Left lung (tissue), 10 donors: ENCODE measurements around the gene PTPRZ1. TPM values are rescaled to one million over a fixed set of nuclear protein-coding genes. Genes with fewer than 3 reads are reported as not detected.
A peak's percentile ranks its signal among the peaks of the same experiment; 100 is the strongest.

Experiments
- ATAC-seq: fragments of 200-7000 bp; cut with Tn5 transposase; one replicate; pipeline ENCODE4 v1.9.1; 2020; ENCODE audit warnings: moderate library complexity
- DNase-seq, 4 donors: peaks; one replicate each; pipeline ENCODE4 v3.0.0-alpha.2; 2013 to 2020
- H3K27ac ChIP-seq, 2 donors: fragments of 200-600 bp; sonication (generic) in 1 of 2; one replicate each; pipeline versions ENCODE4 v1.5.0 to v1.8.0; 2020 to 2021
- H3K27me3 ChIP-seq, 2 donors: fragments of 200-600 bp; sonication (generic) in 1 of 2; one replicate each; pipeline versions ENCODE4 v1.5.0 to v1.8.0; 2020 to 2021
- H3K36me3 ChIP-seq, 2 donors: fragments of 200-600 bp; sonication (generic) in 1 of 2; one replicate each; pipeline versions ENCODE4 v1.5.0 to v1.8.0; 2020 to 2021
- H3K4me1 ChIP-seq, 2 donors: fragments of 200-600 bp; one replicate each; pipeline ENCODE4 v1.8.0; 2021
- H3K4me3 ChIP-seq, 2 donors: fragments of 200-600 bp; sonication (generic) in 1 of 2; one replicate each; pipeline versions ENCODE4 v1.5.0 to v1.8.0; 2020 to 2021; ENCODE audit warnings: mild to moderate bottlenecking in 1 of 2
- H3K9me3 ChIP-seq, 2 donors: fragments of 200-600 bp; sonication (generic) in 1 of 2; one replicate each; pipeline versions ENCODE4 v1.5.0 to v1.8.0; 2020 to 2021
- CTCF ChIP-seq, 2 donors: fragments of 200-600 bp; sonication (generic) in 1 of 2; IDR thresholded peaks; one replicate each; pipeline versions ENCODE4 v1.5.0 to v1.8.0; 2021; ENCODE audit warnings: antibody characterized with exemption in 2 of 2
- intact Hi-C, 2 donors: fragments of 100-400 bp; cut with DNase I; formaldehyde crosslinking; loops; one replicate each; pipeline versions ENCODE4 v1.11.2 to v1.14.2; 2022
- polyA plus RNA-seq, 6 donors: library from polyadenylated mRNA; unstranded; fragments of 120-200 nt; gene quantifications; one replicate each; pipeline ENCODE4 v1.2.1, GENCODE V29; 2013; ENCODE audit not compliant: insufficient read length in 6 of 6
- total RNA-seq, 2 donors: library from RNA; stranded (reverse); fragmentation: NEBNext Ultra II Directional; extraction: Animal tissue kit (Norgen Biotek cat#: 25700); gene quantifications; one replicate each; pipeline ENCODE4 v1.2.1, GENCODE V29; 2021
- donor health status: DM: no; HTN: yes; CAD: no.
- donor health status: DM: no; HTN: no; CAD: no.

PTPRZ1 gene
- total and polyA plus RNA-seq, 8 donors = 0.55 to 96.9 (median 68.8) TPM

- TF ChIP-seq CTCF (IDR thresholded peaks at IDR 0.05) = no peak
- Histone ChIP-seq H3K9me3 (no peaks in the 10 kb centered on the region), H3K36me3 (no peaks in the 10 kb centered on the region), H3K4me3 (no peak overlapping the region), H3K27me3 (no peaks in the 10 kb centered on the region), H3K27ac (no peak overlapping the region), H3K4me1 (no peaks in the 10 kb centered on the region)
- intact Hi-C loops = no loop called here
- ATAC-seq (no peak), DNase-seq (peak in 2 of 4 donors; percentile 6 to 21)
These were observed 39.0 kb upstream of the PTPRZ1 start for GRCh38 chr7:121833991-121834390.

- no peaks in the 10 kb centered on the region for H3K4me1 ChIP-seq
- no peak for DNase-seq
- H3K27me3 ChIP-seq = no peaks in the 10 kb centered on the region
- ATAC-seq = no peak
- H3K36me3 ChIP-seq = no peaks in the 10 kb centered on the region
- H3K9me3 ChIP-seq = no peaks in the 10 kb centered on the region
- H3K4me3 ChIP-seq = no peak overlapping the region
- no peak overlapping the region for H3K27ac ChIP-seq
- intact Hi-C loops = no loop called here
- TF ChIP-seq CTCF (IDR thresholded peaks at IDR 0.05) = no peak
These were observed 35.5 kb upstream of the PTPRZ1 start for GRCh38 chr7:121837462-121837861.

- H3K36me3 ChIP-seq = no peaks in the 10 kb centered on the region
- H3K4me3 ChIP-seq = no peak overlapping the region
- ATAC-seq (no peak), DNase-seq (no peak)
- H3K27me3 ChIP-seq = no peaks in the 10 kb centered on the region
- H3K27ac ChIP-seq = no peak overlapping the region
- TF ChIP-seq CTCF (IDR thresholded peaks at IDR 0.05) = no peak
- no peaks in the 10 kb centered on the region for H3K4me1 ChIP-seq
- intact Hi-C loops = no loop called here
- no peaks in the 10 kb centered on the region for H3K9me3 ChIP-seq
These were observed 25.9 kb upstream of the PTPRZ1 start for GRCh38 chr7:121847041-121847440.

GRCh38 chr7:121853307-121853706 is 19.7 kb upstream of the PTPRZ1 start:
- ATAC-seq (no peak), DNase-seq (no peak)
- no peaks in the 10 kb centered on the region for H3K9me3 ChIP-seq
- no peaks in the 10 kb centered on the region for H3K27me3 ChIP-seq
- TF ChIP-seq CTCF (IDR thresholded peaks at IDR 0.05) = no peak
- no peaks in the 10 kb centered on the region for H3K4me1 ChIP-seq
- no peaks in the 10 kb centered on the region for H3K36me3 ChIP-seq
- no peak overlapping the region for H3K4me3 ChIP-seq
- intact Hi-C loops = no loop called here
- no peak overlapping the region for H3K27ac ChIP-seq

GRCh38 chr7:121860953-121861352 is 12.0 kb upstream of the PTPRZ1 start:
- H3K27me3 ChIP-seq = no peaks in the 10 kb centered on the region
- no peaks in the 10 kb centered on the region for H3K36me3 ChIP-seq
- intact Hi-C loops = no loop called here
- no peak overlapping the region for H3K4me3 ChIP-seq
- DNase-seq (no peak), ATAC-seq (no peak)
- no peak overlapping the region for H3K27ac ChIP-seq
- no peak for TF ChIP-seq CTCF (IDR thresholded peaks at IDR 0.05)
- H3K4me1 ChIP-seq = no peaks in the 10 kb centered on the region
- H3K9me3 ChIP-seq = no peaks in the 10 kb centered on the region
